IPS-18a (cell line): ENCODE results near the gene DEPDC5.

ENCODE experiments used
- H3K27ac ChIP-seq: one replicate; pipeline ENCODE4 v1.5.1; 2013; ENCODE audit warnings: low read length
- H3K27me3 ChIP-seq: one replicate; pipeline ENCODE4 v1.6.1; 2013; ENCODE audit warnings: mild to moderate bottlenecking, low read length; ENCODE audit not compliant: control insufficient read depth, insufficient read depth
- H3K36me3 ChIP-seq: one replicate; pipeline ENCODE4 v1.6.1; 2013; ENCODE audit warnings: low read depth, low read length; ENCODE audit not compliant: control insufficient read depth
- H3K4me1 ChIP-seq: one replicate; pipeline ENCODE4 v1.6.1; 2013; ENCODE audit warnings: low read depth, low read length; ENCODE audit not compliant: control insufficient read depth
- H3K4me3 ChIP-seq: one replicate; pipeline ENCODE4 v1.5.1; 2013; ENCODE audit warnings: low read length
- H3K9ac ChIP-seq: one replicate; pipeline ENCODE4 v1.6.1; 2013; ENCODE audit warnings: mild to moderate bottlenecking, low read length, moderate library complexity
- H3K9me3 ChIP-seq: one replicate; pipeline ENCODE4 v1.6.1; 2013; ENCODE audit warnings: low read depth, low read length; ENCODE audit not compliant: control insufficient read depth

Gene DEPDC5

GRCh38 chr22:31840585-31840984 lies 86.8 kb downstream of the DEPDC5 start:
- no peak overlapping the region for H3K27ac ChIP-seq
- no peak overlapping the region for H3K9ac ChIP-seq
- no peaks in the 10 kb centered on the region for H3K9me3 ChIP-seq
- H3K4me1 ChIP-seq = no peaks in the 10 kb centered on the region
- H3K36me3 ChIP-seq = peaks cover 27% of the 10 kb centered on the region
- H3K4me3 ChIP-seq = no peak overlapping the region
- H3K27me3 ChIP-seq = no peaks in the 10 kb centered on the region

- Histone ChIP-seq H3K27ac (no peak overlapping the region), H3K9me3 (no peaks in the 10 kb centered on the region), H3K27me3 (no peaks in the 10 kb centered on the region), H3K4me1 (no peaks in the 10 kb centered on the region), H3K36me3 (peaks cover 34% of the 10 kb centered on the region), H3K9ac (no peak overlapping the region), H3K4me3 (no peak overlapping the region)
These were observed 87.4 kb downstream of the DEPDC5 start for GRCh38 chr22:31841078-31841827.

DNA sequence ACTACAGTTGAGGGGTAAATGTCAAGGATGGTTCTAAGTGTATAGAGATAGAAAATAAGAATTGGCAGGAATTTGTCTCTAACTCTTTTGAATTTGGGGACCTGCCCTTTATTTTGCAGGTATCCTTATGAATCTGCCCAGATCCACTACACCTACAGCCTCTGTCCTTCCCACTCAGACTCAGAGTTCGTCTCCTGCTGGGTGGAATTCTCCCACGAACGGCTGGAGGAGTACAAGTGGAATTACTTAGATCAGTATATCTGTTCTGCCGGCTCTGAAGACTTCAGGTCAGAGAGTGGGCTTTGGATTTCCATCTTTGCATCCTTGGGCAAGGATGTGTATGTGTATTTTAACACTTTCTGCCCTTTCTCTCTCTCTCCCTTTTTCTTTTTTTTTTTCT lies 89.7 kb downstream of the DEPDC5 start:
- H3K9me3 ChIP-seq = no peaks in the 10 kb centered on the region
- no peak overlapping the region for H3K4me3 ChIP-seq
- H3K4me1 ChIP-seq = no peaks in the 10 kb centered on the region
- no peaks in the 10 kb centered on the region for H3K27me3 ChIP-seq
- peaks cover 46% of the 10 kb centered on the region for H3K36me3 ChIP-seq
- no peak overlapping the region for H3K9ac ChIP-seq
- H3K27ac ChIP-seq = no peak overlapping the region

DNA sequence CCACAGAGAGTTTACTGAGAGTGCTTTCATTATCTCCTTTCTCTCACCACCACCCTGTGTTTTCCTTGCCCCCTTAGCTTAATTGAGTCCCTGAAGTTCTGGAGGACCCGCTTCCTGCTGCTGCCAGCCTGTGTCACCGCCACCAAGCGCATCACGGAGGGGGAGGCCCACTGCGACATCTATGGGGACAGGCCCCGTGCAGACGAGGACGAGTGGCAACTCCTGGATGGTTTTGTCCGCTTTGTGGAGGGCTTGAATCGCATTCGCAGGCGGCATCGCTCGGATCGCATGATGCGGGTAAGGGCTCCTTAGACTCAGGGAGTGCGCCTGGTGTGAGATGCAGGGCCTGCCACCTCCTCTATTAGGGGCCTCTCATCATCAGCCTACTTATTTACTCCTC lies 91.1 kb downstream of the DEPDC5 start:
- H3K36me3 ChIP-seq = peaks cover 42% of the 10 kb centered on the region
- no peaks in the 10 kb centered on the region for H3K9me3 ChIP-seq
- H3K27me3 ChIP-seq = no peaks in the 10 kb centered on the region
- H3K9ac ChIP-seq = no peak overlapping the region
- no peaks in the 10 kb centered on the region for H3K4me1 ChIP-seq
- H3K4me3 ChIP-seq = no peak overlapping the region
- H3K27ac ChIP-seq = no peak overlapping the region

DNA sequence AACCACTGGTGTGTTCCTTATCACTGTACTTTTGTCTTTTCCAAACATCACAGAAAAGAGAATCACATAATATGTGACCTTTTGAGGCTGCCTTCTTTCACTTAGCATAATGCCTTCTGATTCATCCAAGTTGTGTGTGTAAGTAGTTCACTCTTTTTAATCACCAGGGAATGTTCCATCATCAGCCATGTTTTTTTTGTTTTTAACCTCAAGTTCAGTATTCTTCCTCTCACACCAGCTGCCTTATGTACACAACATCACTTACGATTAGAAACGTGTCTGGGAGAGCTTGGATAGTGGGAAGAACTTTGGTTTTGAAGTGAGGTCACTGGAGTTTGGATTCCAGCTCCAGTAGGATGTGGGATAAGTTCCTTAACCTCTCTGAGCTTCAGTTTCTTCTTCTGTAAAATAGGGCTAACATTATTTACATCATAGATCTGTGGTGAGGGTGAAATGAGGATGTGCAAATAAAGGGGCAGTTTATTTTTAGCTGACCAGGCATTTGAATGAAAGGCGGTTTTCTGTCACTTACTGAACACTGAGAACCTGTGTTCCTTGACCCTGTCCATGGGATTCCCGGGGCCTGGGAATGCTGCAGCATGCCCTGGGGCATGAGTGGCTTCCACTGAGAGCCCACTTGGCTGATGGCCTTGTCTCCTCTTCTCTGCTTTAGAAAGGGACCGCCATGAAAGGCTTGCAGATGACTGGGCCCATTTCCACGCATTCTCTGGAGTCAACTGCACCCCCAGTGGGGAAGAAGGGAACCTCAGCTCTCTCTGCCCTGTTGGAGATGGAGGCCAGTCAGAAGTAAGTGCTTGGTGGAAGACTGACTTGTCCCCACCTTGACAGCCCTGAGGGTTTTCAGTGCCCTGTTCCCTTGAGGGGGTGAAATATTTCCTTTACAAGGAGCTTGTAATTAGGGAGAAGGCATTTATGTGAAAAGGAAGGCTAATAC lies 92.6 kb downstream of the DEPDC5 start:
- H3K27me3 ChIP-seq = no peaks in the 10 kb centered on the region
- H3K9me3 ChIP-seq = no peaks in the 10 kb centered on the region
- H3K36me3 ChIP-seq = peaks cover 42% of the 10 kb centered on the region
- no peak overlapping the region for H3K27ac ChIP-seq
- no peaks in the 10 kb centered on the region for H3K4me1 ChIP-seq
- H3K9ac ChIP-seq = no peak overlapping the region
- H3K4me3 ChIP-seq = no peak overlapping the region

DNA sequence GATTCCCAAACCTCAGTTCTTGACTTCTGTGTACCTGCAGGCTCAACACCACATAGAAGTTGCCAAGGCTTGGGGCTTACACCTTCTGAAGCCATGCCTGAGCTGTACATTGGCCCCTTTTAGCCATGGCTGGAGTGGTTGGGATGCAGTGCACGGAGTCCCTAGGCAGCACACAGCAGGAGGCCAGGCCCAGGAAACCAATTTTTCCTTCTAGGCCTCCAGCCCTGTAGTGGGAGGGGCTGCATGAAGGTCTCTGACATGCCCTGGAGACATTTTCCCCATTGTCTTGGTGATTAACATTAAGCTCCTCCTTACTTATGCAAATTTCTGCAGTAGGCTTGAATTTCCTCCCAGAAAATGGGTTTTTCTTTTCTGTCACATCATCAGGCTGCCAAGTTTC lies 94.6 kb downstream of the DEPDC5 start:
- Histone ChIP-seq H3K4me1 (no peaks in the 10 kb centered on the region), H3K36me3 (peaks cover 36% of the 10 kb centered on the region), H3K9me3 (no peaks in the 10 kb centered on the region), H3K27me3 (no peaks in the 10 kb centered on the region), H3K4me3 (no peak overlapping the region), H3K9ac (no peak overlapping the region), H3K27ac (no peak overlapping the region)

DNA sequence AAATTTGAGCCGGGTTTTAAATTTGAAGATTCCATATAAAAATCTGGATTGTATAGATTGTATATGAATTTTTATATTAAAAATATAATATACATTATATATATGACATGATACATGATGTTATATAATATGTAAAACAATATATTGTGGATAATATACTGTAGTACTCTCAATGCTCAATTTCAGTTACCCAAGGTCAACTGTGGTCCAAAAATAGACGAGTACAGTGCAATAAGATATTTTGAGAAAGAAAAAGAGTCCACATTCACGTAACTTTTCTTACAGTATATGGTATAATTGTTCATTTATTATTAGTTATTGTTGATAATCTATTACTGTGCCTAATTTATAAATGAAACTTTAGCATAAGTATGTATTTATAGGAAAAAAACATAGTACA lies 96.3 kb downstream of the DEPDC5 start:
- no peak overlapping the region for H3K9ac ChIP-seq
- H3K9me3 ChIP-seq = no peaks in the 10 kb centered on the region
- no peak overlapping the region for H3K27ac ChIP-seq
- H3K4me3 ChIP-seq = no peak overlapping the region
- peaks cover 26% of the 10 kb centered on the region for H3K36me3 ChIP-seq
- no peaks in the 10 kb centered on the region for H3K27me3 ChIP-seq
- no peaks in the 10 kb centered on the region for H3K4me1 ChIP-seq

- no peak overlapping the region for H3K9ac ChIP-seq
- peaks cover 5% of the 10 kb centered on the region for H3K4me1 ChIP-seq
- peaks cover 4% of the 10 kb centered on the region for H3K36me3 ChIP-seq
These were observed 99.0 kb downstream of the DEPDC5 start for GRCh38 chr22:31852691-31853421.

GRCh38 chr22:31853736-31854495 lies 100.1 kb downstream of the DEPDC5 start:
- no peaks in the 10 kb centered on the region for H3K27me3 ChIP-seq
- no peaks in the 10 kb centered on the region for H3K9me3 ChIP-seq
- H3K4me3 ChIP-seq = no peak overlapping the region
- no peak overlapping the region for H3K27ac ChIP-seq
- no peak overlapping the region for H3K9ac ChIP-seq
- peaks cover 5% of the 10 kb centered on the region for H3K4me1 ChIP-seq
- H3K36me3 ChIP-seq = no peaks in the 10 kb centered on the region

More at GRCh38 chr22:31852691-31853421, 99.0 kb downstream of the DEPDC5 start:
- Histone ChIP-seq H3K4me3 (no peak overlapping the region), H3K9me3 (no peaks in the 10 kb centered on the region), H3K27ac (no peak overlapping the region), H3K27me3 (no peaks in the 10 kb centered on the region)

- no peaks in the 10 kb centered on the region for H3K36me3 ChIP-seq
- H3K27me3 ChIP-seq = no peaks in the 10 kb centered on the region
- H3K27ac ChIP-seq = no peak overlapping the region
- H3K4me1 ChIP-seq = peaks cover 5% of the 10 kb centered on the region
- H3K9ac ChIP-seq = no peak overlapping the region
- H3K4me3 ChIP-seq = no peak overlapping the region
- H3K9me3 ChIP-seq = no peaks in the 10 kb centered on the region
These were observed 103.4 kb downstream of the DEPDC5 start for GRCh38 chr22:31857247-31857646.
